Neutrophil (primary cell): ENCODE results near the gene PEX5.

Experiments used
- H3K27ac ChIP-seq: fragments of 200-600 bp; sonication (generic); 2 replicates; pipeline ENCODE4 v1.5.1; 2016; ENCODE audit warnings: mild to moderate bottlenecking, moderate library complexity
- H3K27me3 ChIP-seq: fragments of 200-600 bp; sonication (generic); 2 replicates; pipeline ENCODE4 v1.6.0; 2016; ENCODE audit warnings: mild to moderate bottlenecking
- H3K36me3 ChIP-seq: fragments of 200-600 bp; sonication (generic); 2 replicates; pipeline ENCODE4 v1.5.1; 2017
- H3K4me1 ChIP-seq, 2 experiments: fragments of 200-600 bp in 1 of 2; sonication (generic) in 1 of 2; 1 replicate in 1 of 2; 2 replicates in 1 of 2; pipeline versions ENCODE4 v1.5.1 to v1.6.1; 2013 to 2016; ENCODE audit warnings: low read depth in 1 of 2, low read length in 1 of 2, mild to moderate bottlenecking in 1 of 2, moderate library complexity in 1 of 2; ENCODE audit not compliant: control insufficient read depth in 1 of 2, insufficient read depth in 1 of 2
- H3K4me3 ChIP-seq, 2 experiments: fragments of 200-600 bp in 1 of 2; sonication (generic) in 1 of 2; 1 replicate in 1 of 2; 2 replicates in 1 of 2; pipeline ENCODE4 v1.5.1; 2013 to 2016; ENCODE audit warnings: low read depth in 1 of 2, low read length in 1 of 2, mild to moderate bottlenecking in 1 of 2, moderate library complexity in 1 of 2
- H3K9me3 ChIP-seq: fragments of 200-600 bp; sonication (generic); 2 replicates; pipeline ENCODE4 v1.5.1; 2016
- TF ChIP-seq, protein P1 (sequence below): fragments of 200-600 bp; sonication (generic); IDR thresholded peaks from 2 replicates; pipeline ENCODE4 v1.5.1; 2016; ENCODE audit warnings: antibody characterized with exemption

Gene PEX5

GRCh38 chr12:7155471-7156034 is 33.9 kb upstream of the PEX5 start:
- Histone ChIP-seq H3K4me3 (no peak overlapping the region), H3K36me3 (peaks cover 56% of the 10 kb centered on the region), H3K27ac (no peak overlapping the region), H3K9me3 (no peaks in the 10 kb centered on the region), H3K27me3 (no peaks in the 10 kb centered on the region), H3K4me1 (peaks cover 6 to 11% of the 10 kb centered on the region in 2 experiments)
- TF ChIP-seq, protein P1, sequence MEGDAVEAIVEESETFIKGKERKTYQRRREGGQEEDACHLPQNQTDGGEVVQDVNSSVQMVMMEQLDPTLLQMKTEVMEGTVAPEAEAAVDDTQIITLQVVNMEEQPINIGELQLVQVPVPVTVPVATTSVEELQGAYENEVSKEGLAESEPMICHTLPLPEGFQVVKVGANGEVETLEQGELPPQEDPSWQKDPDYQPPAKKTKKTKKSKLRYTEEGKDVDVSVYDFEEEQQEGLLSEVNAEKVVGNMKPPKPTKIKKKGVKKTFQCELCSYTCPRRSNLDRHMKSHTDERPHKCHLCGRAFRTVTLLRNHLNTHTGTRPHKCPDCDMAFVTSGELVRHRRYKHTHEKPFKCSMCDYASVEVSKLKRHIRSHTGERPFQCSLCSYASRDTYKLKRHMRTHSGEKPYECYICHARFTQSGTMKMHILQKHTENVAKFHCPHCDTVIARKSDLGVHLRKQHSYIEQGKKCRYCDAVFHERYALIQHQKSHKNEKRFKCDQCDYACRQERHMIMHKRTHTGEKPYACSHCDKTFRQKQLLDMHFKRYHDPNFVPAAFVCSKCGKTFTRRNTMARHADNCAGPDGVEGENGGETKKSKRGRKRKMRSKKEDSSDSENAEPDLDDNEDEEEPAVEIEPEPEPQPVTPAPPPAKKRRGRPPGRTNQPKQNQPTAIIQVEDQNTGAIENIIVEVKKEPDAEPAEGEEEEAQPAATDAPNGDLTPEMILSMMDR, result no peak

- TF ChIP-seq, protein P1, result no peak
- no peak overlapping the region for H3K4me3 ChIP-seq
- no peaks in the 10 kb centered on the region for H3K9me3 ChIP-seq
- peaks cover 3% of the 10 kb centered on the region for H3K27me3 ChIP-seq
- peaks cover 6 to 11% of the 10 kb centered on the region in 2 experiments for H3K4me1 ChIP-seq
- H3K36me3 ChIP-seq, result peaks cover 46% of the 10 kb centered on the region
- no peak overlapping the region for H3K27ac ChIP-seq
Measured at GRCh38 chr12:7156259-7157197, 33.0 kb upstream of the PEX5 start.

- Histone ChIP-seq H3K4me1 (peaks cover 6 to 11% of the 10 kb centered on the region in 2 experiments), H3K9me3 (no peaks in the 10 kb centered on the region), H3K36me3 (peaks cover 41% of the 10 kb centered on the region), H3K27me3 (peaks cover 12% of the 10 kb centered on the region), H3K4me3 (no peak overlapping the region), H3K27ac (no peak overlapping the region)
- TF ChIP-seq, protein P1, result no peak
Measured at GRCh38 chr12:7157391-7157790, 32.1 kb upstream of the PEX5 start.

GRCh38 chr12:7158781-7159609 is 30.5 kb upstream of the PEX5 start:
- H3K4me1 ChIP-seq, result peaks cover 6 to 10% of the 10 kb centered on the region in 2 experiments
- no peak overlapping the region for H3K27ac ChIP-seq
- no peak overlapping the region for H3K4me3 ChIP-seq
- H3K27me3 ChIP-seq, result peaks cover 28% of the 10 kb centered on the region
- peaks cover 32% of the 10 kb centered on the region for H3K36me3 ChIP-seq
- H3K9me3 ChIP-seq, result no peaks in the 10 kb centered on the region
- TF ChIP-seq, protein P1, result no peak

- TF ChIP-seq, protein P1, result no peak
- H3K27ac ChIP-seq, result no peak overlapping the region
- H3K27me3 ChIP-seq, result peaks cover 29% of the 10 kb centered on the region
- H3K4me1 ChIP-seq, result no peaks in the 10 kb centered on the region
- no peak overlapping the region for H3K4me3 ChIP-seq
- peaks cover 32% of the 10 kb centered on the region for H3K36me3 ChIP-seq
- H3K9me3 ChIP-seq, result no peaks in the 10 kb centered on the region
Measured at GRCh38 chr12:7160183-7160582, 29.3 kb upstream of the PEX5 start.
